NCI-H1092 (cell line): ENCODE results near the gene TJP1.
"Not testable (repeated sequence)": the region's sequence is repeated elsewhere in the genome, so short reads cannot be mapped to it uniquely, and the experiment has no call there.

Source experiments
- DNase-seq: peaks from one replicate; lab custom pipeline; 2025; lab: John Stamatoyannopoulos, UW

TJP1 gene

GRCh38 chr15:29681166-29681845, 141.0 kb downstream of the TJP1 start:
- DNase-seq = no peak

- DNase-seq = no peak
These were observed 141.7 kb downstream of the TJP1 start for GRCh38 chr15:29680465-29681165.

- no peak for DNase-seq
These were observed 143.7 kb downstream of the TJP1 start for GRCh38 chr15:29678504-29679034.

GRCh38 chr15:29677871-29678461, 144.3 kb downstream of the TJP1 start:
- DNase-seq = no peak

GRCh38 chr15:29677455-29677854, 144.8 kb downstream of the TJP1 start:
- DNase-seq = no peak

GRCh38 chr15:29676961-29677402, 145.3 kb downstream of the TJP1 start:
- DNase-seq = no peak

GRCh38 chr15:29676374-29676960, 145.8 kb downstream of the TJP1 start:
- not testable (repeated sequence) for DNase-seq

GRCh38 chr15:29675791-29676301, 146.4 kb downstream of the TJP1 start:
- no peak for DNase-seq

GRCh38 chr15:29674661-29675533, 147.4 kb downstream of the TJP1 start:
- DNase-seq = no peak

GRCh38 chr15:29672923-29673809, 149.1 kb downstream of the TJP1 start:
- no peak for DNase-seq

GRCh38 chr15:29672446-29672845, 149.8 kb downstream of the TJP1 start:
- DNase-seq = no peak

- DNase-seq = not testable (repeated sequence)
These were observed 150.2 kb downstream of the TJP1 start for GRCh38 chr15:29672046-29672445.

- DNase-seq = peak; percentile 21
These were observed 151.0 kb downstream of the TJP1 start for GRCh38 chr15:29670998-29671981.

- no peak for DNase-seq
These were observed 152.0 kb downstream of the TJP1 start for GRCh38 chr15:29670266-29670665.

GRCh38 chr15:29669823-29670222, 152.4 kb downstream of the TJP1 start:
- no peak for DNase-seq

- DNase-seq = peak; percentile 58
These were observed 154.1 kb downstream of the TJP1 start for GRCh38 chr15:29668120-29668602.

- no peak for DNase-seq
These were observed 156.0 kb downstream of the TJP1 start for GRCh38 chr15:29666241-29666640.

- DNase-seq = no peak
These were observed 156.7 kb downstream of the TJP1 start for GRCh38 chr15:29665444-29666003.

- DNase-seq = no peak
These were observed 157.9 kb downstream of the TJP1 start for GRCh38 chr15:29664406-29664805.
